ENCODE measurements around the gene ZNF778.

The ZNF778 gene

GRCh38 chr16:89217388-89218191 is at the start of gene ZNF778:
Gene ZNF778 (plus strand): TSS chr16:89217703. CDS start chr16:89221128, 3,425 bp downstream.
- H3K4me3 ChIP-seq (ENCODE audit: low read length) = peak within 1 kb of the TSS; percentile 91
- TF ChIP-seq CTCF (conservative IDR thresholded peaks at IDR 0.05; ENCODE audit: low read length) = no peak
- DNase-seq (ENCODE audit: low read depth) = peak; percentile 80

- H3K4me3 ChIP-seq (ENCODE audit: low read length) = no peak overlapping the region
- no peak for DNase-seq (ENCODE audit: low read depth)
- no peak for TF ChIP-seq CTCF (conservative IDR thresholded peaks at IDR 0.05; ENCODE audit: low read length)
Observed at GRCh38 chr16:89168381-89169189, 48.9 kb upstream of the ZNF778 start.

GRCh38 chr16:89169778-89170177 is 47.7 kb upstream of the ZNF778 start:
- TF ChIP-seq CTCF (conservative IDR thresholded peaks at IDR 0.05; ENCODE audit: low read length) = no peak
- DNase-seq (ENCODE audit: low read depth) = no peak
- H3K4me3 ChIP-seq (ENCODE audit: low read length) = no peak overlapping the region

- TF ChIP-seq CTCF (conservative IDR thresholded peaks at IDR 0.05; ENCODE audit: low read length) = no peak
- H3K4me3 ChIP-seq (ENCODE audit: low read length) = no peak overlapping the region
- no peak for DNase-seq (ENCODE audit: low read depth)
Observed at GRCh38 chr16:89170346-89171215, 46.9 kb upstream of the ZNF778 start.

GRCh38 chr16:89171216-89172170 is 46.0 kb upstream of the ZNF778 start, which contains the start of gene CDH15:
Gene CDH15 (plus strand): TSS chr16:89171748. CDS start chr16:89171832, 84 bp downstream.
- peak; percentile 78 for DNase-seq (ENCODE audit: low read depth)
- no peak within 1 kb of the TSS for H3K4me3 ChIP-seq (ENCODE audit: low read length)
- TF ChIP-seq CTCF (conservative IDR thresholded peaks at IDR 0.05; ENCODE audit: low read length) = no peak

- DNase-seq (ENCODE audit: low read depth) = no peak
- H3K4me3 ChIP-seq (ENCODE audit: low read length) = no peak overlapping the region
- TF ChIP-seq CTCF (conservative IDR thresholded peaks at IDR 0.05; ENCODE audit: low read length) = no peak
Observed at GRCh38 chr16:89172171-89172527, 45.4 kb upstream of the ZNF778 start.
